Ascending aorta (tissue), 2 donors: Measurements from ENCODE around the gene MGLL. TPM values are rescaled to one million over a fixed set of nuclear protein-coding genes. Genes with fewer than 3 reads are reported as not detected.

Experiments used
- DNase-seq, 2 donors: peaks; one replicate each; pipeline ENCODE4 v3.0.0-alpha.2; 2019; ENCODE audit warnings: low spot score in 2 of 2
- H3K27ac ChIP-seq, 2 donors: fragments of 200-600 bp; sonication (generic); one replicate each; pipeline ENCODE4 v1.5.1; 2016 to 2017; ENCODE audit warnings: mild to moderate bottlenecking in 1 of 2
- H3K27me3 ChIP-seq: fragments of 200-600 bp; sonication (generic); one replicate; pipeline ENCODE4 v1.5.1; 2017
- H3K36me3 ChIP-seq, 2 donors: fragments of 200-600 bp; sonication (generic); one replicate each; pipeline ENCODE4 v1.5.1; 2016
- H3K4me1 ChIP-seq, 2 donors: fragments of 200-600 bp; sonication (generic); one replicate each; pipeline ENCODE4 v1.5.1; 2016 to 2017; ENCODE audit warnings: mild to moderate bottlenecking in 1 of 2
- H3K4me3 ChIP-seq, 2 donors: fragments of 200-600 bp; sonication (generic); one replicate each; pipeline ENCODE4 v1.5.1; 2016 to 2017; ENCODE audit warnings: mild to moderate bottlenecking in 1 of 2
- H3K9me3 ChIP-seq, 2 donors: fragments of 200-600 bp; sonication (generic); one replicate each; pipeline ENCODE4 v1.5.1; 2016
- CTCF ChIP-seq, 3 experiments: fragments of 200-600 bp in 2 of 3; fragments of 450-650 bp in 1 of 3; sonication (generic) in 2 of 3; IDR thresholded peaks; one replicate each; pipeline ENCODE4 v1.5.1; 2016 to 2019; ENCODE audit warnings: antibody characterized with exemption in 3 of 3, mild to moderate bottlenecking in 1 of 3, moderate library complexity in 1 of 3
- intact Hi-C: fragments of 100-400 bp; cut with DNase I; formaldehyde crosslinking; loops from one replicate; pipeline ENCODE4 v1.15.1; 2023
- total RNA-seq: library from RNA; depleted of rRNA; stranded (reverse); fragments of >200 nt; gene quantifications from one replicate; pipeline ENCODE4 v1.1.0, GENCODE V29; 2016

MGLL gene
- total RNA-seq, 1 donor from 2014 or later: 101 TPM

GRCh38 chr3:127654374-127654773 is 167.9 kb downstream of the MGLL start:
- TF ChIP-seq CTCF (IDR thresholded peaks at IDR 0.05): no peak
- H3K4me3 ChIP-seq: no peak overlapping the region
- no peaks in the 10 kb centered on the region for H3K9me3 ChIP-seq
- peaks cover 0 to 17% of the 10 kb centered on the region in 2 donors for H3K4me1 ChIP-seq
- H3K27ac ChIP-seq: peak overlapping the region; percentile 64 to 72
- no peak for DNase-seq
- H3K36me3 ChIP-seq: no peaks in the 10 kb centered on the region
- intact Hi-C loops: loop anchor here (2.0 kb wide), 1 partner anchor 36 kb away; no protein-coding TSS in a partner anchor
- no peaks in the 10 kb centered on the region for H3K27me3 ChIP-seq

DNA sequence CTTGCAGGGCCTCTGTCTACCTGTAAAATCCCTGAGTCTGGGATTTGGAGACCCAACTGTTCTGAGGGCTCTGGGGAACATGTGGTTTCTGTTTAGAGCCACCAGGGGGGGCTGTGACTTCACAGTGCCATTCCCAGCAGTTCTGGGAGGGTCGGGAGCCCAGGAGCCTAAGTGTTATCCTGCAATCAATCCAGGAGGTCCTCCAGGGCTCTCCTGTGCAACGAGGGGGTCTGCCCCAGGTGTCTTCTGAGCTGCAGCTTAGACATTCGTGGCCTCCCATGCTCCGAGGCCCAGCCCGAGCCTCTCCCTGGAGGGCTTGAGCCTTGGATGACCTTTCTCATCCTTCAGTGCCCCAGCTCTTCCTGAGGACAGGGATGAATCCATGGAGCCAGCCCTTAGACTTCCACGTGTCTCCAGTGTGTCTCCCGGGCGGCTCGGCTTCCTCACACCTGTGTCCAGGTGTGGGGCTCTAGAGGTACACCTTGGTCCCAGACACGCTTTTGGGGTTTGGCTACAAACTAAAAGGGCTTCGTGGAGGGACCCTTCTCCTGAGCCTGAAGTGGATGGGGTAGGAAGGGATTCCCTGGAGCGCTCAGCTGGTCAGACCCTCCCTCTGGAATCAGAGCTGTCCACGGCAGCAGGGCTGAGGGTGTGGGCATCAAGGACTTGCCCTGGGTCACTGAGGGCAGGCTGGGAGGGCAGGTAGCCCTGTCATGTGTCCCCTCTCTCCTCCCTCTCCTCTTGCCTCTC is 169.9 kb downstream of the MGLL start:
- no peak overlapping the region for H3K4me3 ChIP-seq
- peak; percentile 89 to 94 (median 91) for TF ChIP-seq CTCF (IDR thresholded peaks at IDR 0.05)
- peak in 1 of 2 donors; percentile 70 for DNase-seq
- peaks cover 0 to 17% of the 10 kb centered on the region in 2 donors for H3K4me1 ChIP-seq
- no peaks in the 10 kb centered on the region for H3K9me3 ChIP-seq
- H3K27me3 ChIP-seq: no peaks in the 10 kb centered on the region
- H3K36me3 ChIP-seq: no peaks in the 10 kb centered on the region
- no peak overlapping the region for H3K27ac ChIP-seq
- intact Hi-C loops: loop anchor here (1.0 to 2.0 kb wide), 3 partner anchors 170 to 319 kb away; partner anchors contain the start of gene MGLL

DNA sequence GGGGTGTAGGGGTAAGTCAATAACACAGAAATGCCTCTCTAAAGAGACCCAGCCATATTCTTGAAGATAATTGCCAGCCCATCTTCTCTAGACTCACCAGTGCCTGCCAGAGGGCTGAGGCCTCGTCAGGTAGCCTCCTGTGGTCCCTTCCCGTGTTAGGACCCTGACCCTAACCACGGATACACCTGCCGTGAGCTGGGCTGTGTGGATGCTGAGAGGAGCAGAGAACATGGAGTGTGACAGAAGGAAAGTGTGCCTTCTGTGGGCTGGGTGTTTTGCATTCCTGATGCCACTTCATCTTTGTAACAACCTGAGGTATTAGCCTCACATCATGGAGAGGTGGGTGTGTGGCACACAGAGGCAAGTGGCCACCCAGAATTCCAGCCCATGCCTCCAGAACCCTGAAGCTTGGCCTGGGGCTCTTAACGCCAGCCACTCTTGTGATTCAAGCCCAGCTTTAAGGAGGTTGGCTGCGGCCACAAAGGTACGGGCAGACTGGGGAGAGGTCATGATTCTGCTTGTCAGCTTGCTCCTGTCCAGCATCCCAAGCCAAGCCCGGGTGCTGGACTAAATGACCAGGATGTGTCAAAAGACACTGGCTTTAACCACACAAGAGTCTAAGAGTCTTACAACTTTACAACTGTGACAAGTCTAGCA is 170.7 kb downstream of the MGLL start:
- H3K27me3 ChIP-seq: no peaks in the 10 kb centered on the region
- H3K9me3 ChIP-seq: no peaks in the 10 kb centered on the region
- no peak for DNase-seq
- H3K4me3 ChIP-seq: no peak overlapping the region
- H3K4me1 ChIP-seq: peaks cover 0 to 17% of the 10 kb centered on the region in 2 donors
- intact Hi-C loops: loop anchor here (1.0 to 2.0 kb wide), 4 partner anchors 171 to 401 kb away; partner anchors contain the start of genes MGLL and SEC61A1
- H3K36me3 ChIP-seq: no peaks in the 10 kb centered on the region
- no peak for TF ChIP-seq CTCF (IDR thresholded peaks at IDR 0.05)
- no peak overlapping the region for H3K27ac ChIP-seq

- DNase-seq: no peak
- intact Hi-C loops: loop anchor here (2.0 kb wide), 1 partner anchor 403 kb away; the partner anchor contains the start of gene SEC61A1
- no peak overlapping the region for H3K27ac ChIP-seq
- no peak overlapping the region for H3K4me3 ChIP-seq
- H3K4me1 ChIP-seq: peaks cover 0 to 11% of the 10 kb centered on the region in 2 donors
- no peaks in the 10 kb centered on the region for H3K27me3 ChIP-seq
- no peaks in the 10 kb centered on the region for H3K36me3 ChIP-seq
- no peaks in the 10 kb centered on the region for H3K9me3 ChIP-seq
- TF ChIP-seq CTCF (IDR thresholded peaks at IDR 0.05): no peak
These were observed 172.1 kb downstream of the MGLL start for GRCh38 chr3:127650236-127650635.

- intact Hi-C loops: no loop called here
- DNase-seq: no peak
- H3K9me3 ChIP-seq: no peaks in the 10 kb centered on the region
- H3K4me3 ChIP-seq: no peak overlapping the region
- no peaks in the 10 kb centered on the region for H3K27me3 ChIP-seq
- no peak for TF ChIP-seq CTCF (IDR thresholded peaks at IDR 0.05)
- no peak overlapping the region for H3K27ac ChIP-seq
- peaks cover 0 to 6% of the 10 kb centered on the region in 2 donors for H3K4me1 ChIP-seq
- H3K36me3 ChIP-seq: no peaks in the 10 kb centered on the region
These were observed 174.5 kb downstream of the MGLL start for GRCh38 chr3:127647845-127648204.
